GM19035 (cell line): Measurements from ENCODE around the gene CPT1A.

ENCODE experiments used
- ATAC-seq: cut with Tn5 transposase; IDR thresholded peaks from one replicate; pipeline ENCODE4 v1.9.1; 2021; ENCODE audit not compliant: unreplicated experiment

Gene CPT1A

DNA sequence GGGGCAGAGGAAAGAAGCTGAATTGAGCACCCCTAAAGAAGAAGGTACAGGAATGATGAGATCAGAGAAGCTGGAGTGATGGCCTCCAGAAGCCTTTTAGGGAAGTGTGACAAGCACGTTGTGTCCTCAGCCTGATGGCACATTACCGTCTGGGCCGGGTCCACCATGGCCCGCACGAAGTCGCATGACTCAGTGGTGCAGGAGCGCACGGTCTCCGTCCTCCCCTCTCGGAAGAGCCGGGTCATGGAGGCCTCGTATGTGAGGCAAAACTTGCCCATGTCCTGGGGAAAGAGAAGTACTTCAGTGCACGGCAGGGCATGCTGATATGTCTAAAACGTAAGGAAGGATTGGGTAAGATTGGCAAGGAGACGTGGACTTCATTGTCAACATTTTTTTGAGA is 79.2 kb downstream of the CPT1A start:
- no peak for ATAC-seq

DNA sequence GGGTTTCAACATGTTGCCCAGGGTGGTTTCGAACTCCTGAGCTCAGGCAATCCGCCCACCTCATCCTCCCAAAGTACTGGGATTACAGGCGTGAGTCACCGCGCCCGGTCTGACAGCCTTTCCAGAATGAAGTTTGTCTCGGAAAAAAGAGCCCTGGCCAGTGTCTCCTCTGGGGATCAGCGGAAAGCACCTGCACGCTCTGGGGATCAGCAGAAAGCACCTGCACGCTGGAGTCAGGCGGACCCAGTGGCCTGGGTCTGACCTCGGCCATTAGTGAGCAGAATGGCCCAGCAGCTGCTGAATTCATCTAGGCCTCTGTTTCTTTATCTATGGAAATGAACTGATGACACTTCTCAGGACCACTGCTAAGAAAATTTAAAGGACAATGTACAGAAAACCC is 79.9 kb downstream of the CPT1A start:
- no peak for ATAC-seq

DNA sequence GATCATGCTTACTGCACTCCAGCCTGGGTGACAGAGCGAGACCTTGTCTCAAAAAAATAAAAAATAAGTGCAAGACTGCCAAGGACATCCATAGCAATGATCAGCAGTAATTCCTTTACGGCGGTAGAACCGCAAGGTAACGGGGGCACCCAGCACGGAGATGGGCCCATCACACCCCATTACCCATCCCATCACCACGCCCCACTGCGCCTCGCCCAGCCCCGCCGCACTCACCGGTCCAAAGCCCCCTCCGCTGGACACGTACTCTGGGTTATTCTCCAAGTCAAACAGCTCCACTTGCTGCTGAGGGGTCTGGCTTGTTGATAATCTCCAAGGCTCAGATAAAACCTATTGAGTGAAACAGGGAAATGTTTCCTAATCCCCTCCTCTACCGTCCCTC is 81.7 kb downstream of the CPT1A start:
- ATAC-seq, result no peak

DNA sequence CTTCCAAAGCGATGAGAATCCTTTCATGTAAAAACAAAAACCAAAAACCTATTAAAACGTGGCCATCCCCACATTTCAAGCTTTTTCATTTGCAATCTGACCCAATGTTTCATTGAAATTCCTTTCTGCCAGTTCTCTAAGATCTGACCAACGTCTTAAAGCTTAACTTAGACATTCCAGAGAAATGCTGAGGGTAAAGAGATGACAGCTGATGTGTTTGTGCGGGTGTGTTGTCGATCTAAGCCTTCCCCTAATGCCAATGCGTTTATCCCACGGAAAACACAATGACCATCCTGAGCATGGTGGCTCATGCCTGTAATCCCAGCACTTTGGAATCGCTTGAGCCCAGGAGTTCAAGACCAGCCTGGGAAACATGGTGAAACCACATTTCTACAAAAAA is 84.0 kb downstream of the CPT1A start:
- ATAC-seq, result no peak

DNA sequence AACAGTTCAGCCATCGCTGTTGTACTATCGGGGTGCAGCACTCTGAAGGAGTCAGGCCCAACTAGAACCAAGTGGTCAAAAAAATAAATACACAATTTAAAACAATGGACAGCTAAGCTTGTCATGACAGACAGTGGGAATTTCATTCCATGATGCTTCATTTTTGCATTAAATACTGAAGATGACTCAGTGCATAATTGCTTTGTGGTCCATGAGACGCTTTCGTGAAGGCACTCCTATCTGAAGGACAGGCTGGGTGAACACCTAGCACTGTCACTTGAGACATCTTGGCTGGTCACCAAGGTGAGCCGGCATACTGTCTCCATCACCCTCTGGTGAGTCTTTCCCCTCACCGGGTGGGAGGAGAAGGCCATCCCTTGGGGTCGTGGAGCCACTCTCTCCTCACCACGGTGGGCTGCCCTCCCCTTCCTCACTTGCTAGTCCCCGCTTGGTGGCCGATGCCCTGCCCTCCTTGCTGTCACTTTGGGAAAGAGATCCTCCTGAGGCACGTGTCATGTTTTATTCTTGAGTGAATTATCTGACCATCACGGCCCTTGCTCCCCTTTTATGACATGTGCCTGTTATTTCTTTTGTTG is 85.4 kb downstream of the CPT1A start:
- no peak for ATAC-seq

DNA sequence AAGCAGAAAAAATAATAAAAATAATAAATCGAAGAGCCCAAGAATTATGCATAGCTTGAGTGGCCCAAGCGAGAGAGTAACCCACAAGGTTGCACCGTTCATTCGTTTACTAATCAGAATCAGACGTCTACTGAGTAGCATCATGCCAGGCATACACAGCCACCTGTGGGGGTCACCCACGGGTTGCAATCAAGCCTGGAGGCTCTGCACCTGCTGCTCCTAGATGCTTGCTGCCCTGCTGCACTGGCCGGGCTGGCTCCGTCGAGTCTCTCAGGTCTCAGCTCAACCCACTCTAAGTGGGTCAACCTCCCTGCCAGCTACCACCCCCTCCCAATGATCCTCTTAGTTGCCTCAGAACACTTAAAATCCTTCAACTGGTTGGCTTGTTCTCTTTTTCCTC is 88.4 kb downstream of the CPT1A start:
- no peak for ATAC-seq

DNA sequence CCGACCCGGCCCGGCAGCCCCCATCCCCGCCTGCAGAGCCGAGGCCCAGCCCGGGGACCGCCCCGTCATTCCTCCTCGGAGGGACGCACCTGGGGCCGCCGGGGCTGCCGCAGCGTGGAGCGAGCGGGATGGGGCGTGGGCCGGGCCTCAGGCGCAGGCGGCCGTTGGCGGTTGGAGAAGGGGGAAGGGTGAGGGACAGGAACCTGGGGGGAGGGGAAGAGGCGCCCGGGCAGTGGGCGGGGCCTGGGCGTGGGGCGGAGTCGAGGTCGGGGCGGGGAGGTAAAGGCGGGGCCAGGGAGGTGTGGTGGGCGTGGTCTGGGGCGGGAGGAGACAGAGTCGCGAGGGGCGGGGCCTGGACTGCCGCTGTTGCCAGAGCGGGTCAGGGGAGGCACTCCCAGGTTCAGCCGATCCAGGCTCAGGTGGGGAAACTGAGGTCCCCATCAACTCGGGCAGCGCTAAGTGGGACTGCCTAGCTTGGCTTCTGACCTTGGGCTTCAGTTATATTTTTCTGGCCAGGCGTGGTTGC is 90.3 kb downstream of the CPT1A start, which contains the start of gene TESMIN:
Gene TESMIN (minus strand): TSS at position 190 of the 526 bp plus-strand sequence. CDS start 860 bp downstream, outside the sequence.
- ATAC-seq, result peak; percentile 61

DNA sequence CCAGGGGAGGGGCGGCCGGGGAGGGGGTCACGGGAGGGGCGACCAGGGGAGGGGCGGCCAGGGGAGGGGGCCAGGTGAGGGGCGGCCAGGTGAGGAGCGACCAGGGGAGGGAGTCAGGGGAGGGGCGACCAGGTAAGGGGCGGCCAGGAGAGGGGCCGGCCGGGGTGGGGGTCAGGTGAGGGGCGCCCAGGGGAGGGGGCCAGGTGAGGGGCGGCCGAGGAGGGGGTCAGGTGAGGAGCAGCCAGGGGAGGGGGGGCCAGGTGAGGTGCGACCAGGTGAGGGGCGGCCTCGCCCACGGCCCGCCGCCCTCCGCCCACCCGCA is 90.8 kb downstream of the CPT1A start:
- no peak for ATAC-seq

DNA sequence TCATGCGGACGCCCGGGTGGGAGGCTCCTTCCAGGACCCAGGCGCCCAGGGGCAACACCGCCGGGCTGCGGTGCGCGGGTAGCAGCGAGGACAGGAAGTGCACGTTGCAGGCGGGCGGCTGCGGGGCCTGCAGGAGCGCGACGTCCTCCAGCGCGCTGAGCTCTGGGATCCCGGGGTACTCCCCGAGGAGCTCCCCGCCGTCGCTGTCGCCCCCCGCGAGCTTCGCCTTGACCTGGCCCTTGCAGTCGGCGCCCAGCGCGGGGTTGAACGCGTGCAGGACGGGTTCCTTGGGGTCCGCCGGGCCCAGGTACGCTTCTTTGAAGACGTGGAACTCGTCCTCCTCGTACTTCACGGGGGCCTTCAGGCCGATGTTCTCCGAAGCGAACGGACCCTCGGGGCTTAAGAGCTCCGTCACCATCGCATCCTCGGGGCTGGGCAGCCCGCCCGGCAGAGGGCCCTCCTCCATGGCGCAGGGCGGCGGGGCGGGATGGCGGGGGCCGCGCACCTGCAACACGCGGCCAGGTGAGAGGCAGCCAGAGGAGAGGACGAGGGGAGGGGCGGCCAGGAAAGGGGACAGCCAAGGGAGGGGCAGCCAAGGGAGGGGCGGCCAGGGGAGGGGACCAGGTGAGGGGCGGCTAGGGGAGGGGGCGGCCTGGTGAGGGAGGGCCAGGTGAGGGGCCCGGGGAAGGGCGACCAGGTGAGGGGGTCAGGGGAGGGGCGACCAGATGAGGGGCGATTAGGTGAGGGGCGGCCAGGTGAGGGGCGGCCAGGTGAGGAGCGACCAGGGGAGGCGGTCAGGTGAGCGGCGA is 91.3 kb downstream of the CPT1A start:
- ATAC-seq, result no peak

DNA sequence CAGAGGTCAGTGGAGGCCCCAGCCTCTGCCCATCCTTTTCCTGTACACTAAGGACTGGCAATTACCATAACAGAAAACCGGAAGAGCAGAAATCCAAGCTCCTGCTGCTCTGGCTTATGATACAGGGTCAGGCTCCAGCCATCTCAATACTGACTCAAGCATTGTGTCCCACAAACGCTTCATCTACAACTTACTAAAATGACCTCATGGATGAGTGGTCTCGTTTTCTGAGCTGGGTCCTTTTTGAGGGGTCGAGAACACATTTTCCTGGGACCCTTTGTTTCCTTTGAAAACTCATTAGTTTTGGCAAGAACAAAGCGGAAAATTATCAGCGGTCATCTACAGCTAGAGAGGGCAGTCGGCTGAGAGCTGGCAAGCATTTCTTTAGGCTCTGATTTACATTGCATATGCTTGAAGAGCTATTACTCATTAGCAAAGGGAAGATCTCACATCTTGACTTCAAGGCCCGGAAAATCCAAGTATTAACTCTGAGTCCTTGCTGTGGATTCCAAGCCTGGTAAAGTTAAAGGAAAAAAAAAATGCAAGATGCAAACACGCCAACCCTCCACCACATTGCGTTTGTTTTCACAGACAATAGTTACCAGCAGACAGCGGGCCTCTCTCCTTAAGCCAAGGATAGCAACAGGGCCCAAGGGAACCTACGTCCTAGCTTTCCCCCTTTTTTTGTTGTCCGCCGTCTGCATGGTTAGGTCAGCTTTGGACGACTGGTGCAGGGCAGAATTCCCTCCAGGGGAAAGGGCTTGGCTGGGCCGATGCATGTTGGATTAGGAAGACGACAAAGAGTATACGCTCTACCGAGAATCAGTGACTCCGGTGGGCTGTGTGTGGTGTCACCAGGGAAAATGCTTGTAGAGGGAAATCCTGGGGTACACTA is 92.2 kb downstream of the CPT1A start:
- ATAC-seq, result no peak

DNA sequence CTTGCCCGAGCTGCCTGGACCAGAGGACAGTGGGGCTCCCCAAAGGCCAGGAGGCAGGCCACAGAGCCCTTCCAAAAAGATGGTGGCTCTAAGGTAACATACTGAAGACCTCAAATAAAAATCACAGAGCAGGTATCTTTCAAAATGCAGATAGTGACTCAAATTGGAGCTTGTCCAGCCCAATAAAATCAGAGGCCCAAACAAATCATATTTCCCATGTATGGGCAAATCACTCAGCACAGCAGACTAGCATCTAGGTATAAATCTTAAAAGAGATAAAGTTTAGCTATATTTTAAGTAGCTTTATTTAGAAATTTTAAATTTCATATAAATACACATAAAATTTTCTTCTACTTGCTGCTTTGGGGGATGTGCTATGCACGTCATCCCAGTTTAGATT is 93.7 kb downstream of the CPT1A start:
- no peak for ATAC-seq

DNA sequence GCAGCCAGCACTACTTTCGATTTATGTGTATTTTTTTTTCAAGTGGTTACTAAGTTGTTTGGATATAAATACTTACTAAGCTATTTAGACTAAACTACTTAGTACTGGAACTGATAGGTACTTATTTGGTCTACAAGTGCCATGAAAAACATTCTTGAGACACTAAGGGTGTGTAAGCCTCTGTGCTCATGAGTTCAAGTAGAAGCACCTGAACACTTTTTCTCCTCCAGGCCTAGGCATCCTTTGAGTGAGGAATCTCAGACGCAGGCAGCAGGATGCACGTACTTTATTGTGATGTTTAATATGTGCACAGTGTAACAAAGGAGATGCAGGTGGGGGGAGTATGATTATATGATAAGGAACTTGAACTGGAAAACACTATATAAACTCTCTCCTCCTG is 98.2 kb downstream of the CPT1A start:
- ATAC-seq, result no peak

DNA sequence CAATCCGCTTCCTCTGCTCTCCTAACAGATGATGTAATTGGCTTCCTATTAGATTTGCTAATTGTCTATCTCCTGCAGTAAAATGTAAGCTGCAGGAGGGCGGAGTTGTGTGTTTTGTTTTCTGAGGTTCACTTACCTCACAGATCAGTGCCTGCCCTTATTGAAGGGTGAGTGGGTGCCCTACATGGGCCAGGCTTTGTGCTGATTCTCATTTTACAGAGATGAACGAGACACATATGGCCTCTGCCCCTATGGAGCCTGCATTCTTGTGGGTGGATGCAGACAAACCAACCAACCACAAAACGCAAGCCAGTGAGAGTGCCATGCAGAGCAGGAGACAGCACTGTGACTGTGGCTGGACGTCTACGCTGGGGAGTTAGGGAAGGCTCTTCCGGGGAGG is 100.3 kb downstream of the CPT1A start:
- ATAC-seq, result no peak

DNA sequence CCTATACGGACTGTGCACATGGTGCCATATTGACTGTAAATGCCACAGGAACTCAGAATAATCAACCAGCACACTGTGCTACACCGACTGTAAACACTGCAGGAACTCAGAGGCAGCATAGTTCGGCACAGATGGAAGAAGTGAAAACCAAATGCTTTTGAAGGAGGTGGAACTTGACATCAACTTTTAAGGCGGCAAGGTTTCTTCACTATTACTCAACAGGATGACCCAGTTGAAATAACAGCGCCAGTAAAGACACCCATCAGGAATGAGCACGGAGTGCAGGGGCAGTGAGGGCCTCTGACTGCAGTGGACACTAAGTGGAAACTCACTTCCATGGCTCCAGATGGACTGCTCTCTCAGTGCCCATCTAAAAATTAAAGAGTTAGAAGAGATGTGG is 106.1 kb downstream of the CPT1A start:
- ATAC-seq, result no peak

DNA sequence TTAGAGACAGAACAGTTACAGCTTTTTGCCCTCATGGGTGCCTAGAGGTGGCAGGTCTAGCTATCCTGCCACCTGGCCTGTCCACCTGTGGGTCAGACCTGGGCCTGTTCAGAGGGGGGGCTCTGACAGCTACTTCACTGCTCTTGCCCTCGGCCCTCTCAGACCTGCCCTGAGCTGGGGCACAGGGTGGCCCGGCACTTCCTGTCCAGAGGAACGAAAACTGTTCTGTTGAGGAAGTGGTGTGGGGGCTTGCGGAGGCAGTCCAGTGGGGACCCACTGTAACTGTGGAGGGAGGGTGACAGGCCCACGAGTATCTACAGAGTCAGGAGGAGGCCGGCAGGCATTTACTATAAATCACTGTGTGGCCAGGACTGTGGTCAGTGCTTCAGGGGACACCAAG is 106.6 kb downstream of the CPT1A start:
- ATAC-seq, result no peak

DNA sequence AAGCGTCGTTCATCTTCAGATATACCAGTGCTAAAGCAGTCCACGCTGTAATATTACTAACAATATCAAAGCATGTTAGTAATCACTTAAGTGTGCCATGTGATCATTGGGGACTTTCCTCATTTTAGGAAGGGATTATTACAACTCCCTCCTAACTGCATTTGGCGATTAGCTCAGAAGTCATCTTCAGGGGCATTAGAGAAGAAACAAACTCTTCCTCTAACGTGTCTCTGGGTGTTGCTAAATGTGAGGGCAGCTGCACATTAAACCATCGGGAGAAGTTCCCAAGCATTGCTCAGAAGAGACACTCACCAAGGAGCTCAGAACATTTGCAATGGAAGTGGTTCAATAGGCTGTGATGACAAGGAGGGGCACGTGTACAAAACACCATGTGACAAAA is 107.6 kb downstream of the CPT1A start:
- no peak for ATAC-seq

DNA sequence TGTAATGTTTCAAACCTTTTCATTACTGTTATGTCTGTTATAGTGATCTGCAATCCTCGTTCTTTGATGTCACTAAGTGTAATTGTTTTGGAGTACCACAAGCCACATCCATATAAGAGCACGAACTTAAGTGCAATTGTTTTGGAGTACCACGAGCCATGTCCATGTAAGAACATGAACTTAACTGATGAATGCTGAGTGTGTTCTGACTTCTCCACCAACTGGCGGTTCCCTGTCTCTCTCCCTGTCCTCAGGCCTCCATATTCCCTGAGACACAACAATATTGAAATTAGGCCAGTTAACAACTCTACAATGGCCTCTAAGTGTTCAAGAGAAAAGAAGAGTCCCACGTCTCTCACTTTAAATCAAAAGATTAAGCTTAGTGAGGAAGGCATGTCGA is 113.9 kb downstream of the CPT1A start:
- ATAC-seq, result no peak

DNA sequence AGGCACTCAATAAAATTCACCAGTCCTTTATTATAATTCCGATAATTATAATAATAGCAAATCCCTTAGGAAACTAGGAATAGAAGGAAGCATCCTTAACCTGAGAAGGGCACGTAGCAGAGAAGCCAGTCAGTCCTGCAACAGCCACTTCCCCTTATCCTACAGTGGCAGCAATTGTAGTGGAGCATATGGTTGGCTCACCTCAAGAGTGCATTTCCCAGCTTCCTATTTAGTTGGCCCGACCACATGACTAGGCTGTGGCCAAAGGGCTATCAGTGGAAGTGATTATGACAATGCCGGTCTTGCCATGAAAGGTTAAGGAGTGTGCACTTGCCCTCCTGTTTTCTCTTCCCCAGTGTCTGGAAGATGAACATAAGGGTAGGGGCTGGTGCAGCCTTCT is 117.4 kb downstream of the CPT1A start:
- no peak for ATAC-seq

DNA sequence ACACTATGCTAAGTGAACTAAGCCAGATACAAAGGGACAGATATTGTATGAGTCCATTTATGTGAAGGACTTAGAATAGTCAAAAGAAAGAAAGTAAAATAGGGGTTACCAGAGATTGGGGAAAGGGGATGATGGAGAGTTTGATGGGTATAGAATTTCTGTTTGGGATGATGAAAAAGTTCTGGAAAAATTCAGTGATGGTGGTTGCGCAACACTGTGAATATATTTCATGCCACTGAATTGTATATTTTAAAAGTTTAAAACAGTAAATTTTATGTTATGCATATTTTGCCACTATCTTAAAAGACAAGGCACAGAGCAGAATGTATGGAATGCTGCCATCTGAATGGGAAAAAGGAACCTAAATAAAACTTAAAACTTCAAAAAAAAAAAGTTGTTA is 119.6 kb downstream of the CPT1A start:
- ATAC-seq, result no peak

DNA sequence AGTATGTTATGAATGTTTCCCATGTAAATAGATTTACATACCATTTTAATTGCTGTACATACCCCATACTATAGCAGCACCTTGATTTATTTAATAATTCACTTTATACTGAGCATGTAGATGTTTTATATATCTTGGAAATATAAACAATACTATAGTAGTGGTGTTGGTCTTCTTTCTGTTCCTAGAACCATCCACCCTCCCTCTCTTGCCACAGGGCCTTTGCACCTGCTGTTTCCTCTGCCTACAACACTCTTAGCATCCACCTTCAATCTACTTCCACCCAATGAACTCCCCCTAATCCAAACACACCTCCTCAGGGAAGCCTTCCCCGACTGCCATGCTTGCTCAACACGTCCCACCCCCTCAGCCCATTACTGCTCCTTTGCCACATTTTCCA is 120.6 kb downstream of the CPT1A start:
- no peak for ATAC-seq

DNA sequence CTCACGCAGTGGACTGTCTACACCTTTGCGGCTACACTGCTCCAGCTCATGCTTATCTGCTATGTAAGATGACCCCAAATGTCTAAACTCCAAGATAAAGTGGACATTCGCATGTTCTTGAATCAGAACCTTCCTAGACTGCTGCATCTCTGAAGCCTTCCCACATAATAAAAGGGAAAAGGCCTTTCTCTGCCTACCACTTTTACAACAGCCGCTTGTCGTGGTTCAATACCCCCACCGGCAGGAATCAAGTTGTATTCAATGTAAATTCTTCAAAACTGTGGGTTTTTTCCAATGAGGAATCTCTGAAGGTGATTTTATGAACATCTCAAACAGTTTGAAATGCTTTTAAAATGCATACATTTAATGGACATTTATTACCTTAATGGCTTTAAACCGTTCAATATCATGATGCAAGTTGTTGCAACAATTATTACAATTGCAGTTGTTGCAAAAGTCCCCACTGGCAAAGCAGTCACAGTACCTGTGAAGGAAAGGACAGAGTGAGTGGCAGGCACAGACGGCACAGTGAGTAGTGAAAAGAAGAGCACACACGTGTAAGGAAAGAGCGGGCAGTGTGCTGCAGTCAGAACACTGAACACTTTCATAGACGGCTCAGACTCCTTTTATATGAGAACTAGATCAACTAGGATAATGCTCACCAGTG is 126.1 kb downstream of the CPT1A start:
- no peak for ATAC-seq
